HEK293 (cell line): Measurements from ENCODE around the gene ADAM23.

Source experiments
- CTCF ChIA-PET: fragments of 350-600 bp; formaldehyde crosslinking; extraction: SDS; loops from one replicate; lab custom pipeline; 2021; ENCODE audit warnings: antibody characterized with exemption; lab: Yijun Ruan, JAX
- POLR2A ChIA-PET: fragments of 300-600 bp; formaldehyde crosslinking; extraction: SDS; loops from one replicate; lab custom pipeline; 2020; ENCODE audit warnings: antibody characterized with exemption, inconsistent platforms; lab: Yijun Ruan, JAX
- H3K27ac ChIP-seq: fragments of 200-500 bp; sonication (Bioruptor generic); 2 replicates; pipeline ENCODE4 v1.5.1; 2014; ENCODE audit warnings: low read depth, low read length, control low read depth, inconsistent platforms; ENCODE audit errors: extremely low read depth
- H3K36me3 ChIP-seq, 2 experiments: fragments of 200-500 bp in 1 of 2; sonication (Bioruptor generic) in 1 of 2; 1 replicate in 1 of 2; 2 replicates in 1 of 2; pipeline ENCODE4 v1.5.1; 2014 to 2017; ENCODE audit warnings: inconsistent platforms in 2 of 2, low read length in 2 of 2; ENCODE audit not compliant: control insufficient read depth in 2 of 2, insufficient read depth in 1 of 2
- H3K4me1 ChIP-seq: fragments of 200-500 bp; sonication (Bioruptor generic); 2 replicates; pipeline ENCODE4 v1.5.1; 2014; ENCODE audit warnings: mild to moderate bottlenecking, low read length, inconsistent platforms; ENCODE audit not compliant: control insufficient read depth, insufficient read depth
- H3K4me3 ChIP-seq: 2 replicates; pipeline ENCODE4 v1.5.1; 2011; ENCODE audit warnings: low read depth, mild to moderate bottlenecking, control low read depth, low read length, moderate library complexity
- H3K9me3 ChIP-seq: fragments of 200-500 bp; sonication (Bioruptor generic); 2 replicates; pipeline ENCODE4 v1.5.1; 2014; ENCODE audit warnings: low read depth, low read length, inconsistent platforms; ENCODE audit not compliant: control insufficient read depth, insufficient read depth
- GLIS2 ChIP-seq: fragments of 450-650 bp; formaldehyde crosslinking; IDR thresholded peaks from 2 replicates; pipeline ENCODE4 v1.5.1; 2016; ENCODE audit warnings: missing biosample characterization, missing genetic modification characterization
- HIC1 ChIP-seq: fragments of 450-650 bp; formaldehyde crosslinking; IDR thresholded peaks from 2 replicates; pipeline ENCODE4 v1.5.1; 2016; ENCODE audit warnings: missing biosample characterization, missing genetic modification characterization
- KLF1 ChIP-seq: fragments of 450-650 bp; formaldehyde crosslinking; IDR thresholded peaks from 2 replicates; pipeline ENCODE4 v1.5.1; 2016; ENCODE audit warnings: missing biosample characterization, missing genetic modification characterization
- PRDM1 ChIP-seq: fragments of 450-650 bp; formaldehyde crosslinking; IDR thresholded peaks from 2 replicates; pipeline ENCODE4; 2016; ENCODE audit warnings: missing biosample characterization, missing genetic modification characterization
- ZBTB44 ChIP-seq: fragments of 450-650 bp; IDR thresholded peaks from 2 replicates; pipeline ENCODE4 v1.5.1; 2018; ENCODE audit warnings: missing biosample characterization, mild to moderate bottlenecking, missing genetic modification characterization
- ZBTB48 ChIP-seq: fragments of 450-650 bp; formaldehyde crosslinking; IDR thresholded peaks from 2 replicates; pipeline ENCODE4 v1.5.1; 2016; ENCODE audit warnings: missing biosample characterization, missing genetic modification characterization
- ZFP3 ChIP-seq: fragments of 450-650 bp; formaldehyde crosslinking; IDR thresholded peaks from 2 replicates; pipeline ENCODE4 v1.5.1; 2016; ENCODE audit warnings: low read depth, missing biosample characterization, missing genetic modification characterization
- ZNF214 ChIP-seq: fragments of 450-650 bp; formaldehyde crosslinking; IDR thresholded peaks from 2 replicates; pipeline ENCODE4 v1.5.1; 2017; ENCODE audit warnings: missing biosample characterization, mild to moderate bottlenecking, missing genetic modification characterization, borderline replicate concordance
- ZNF23 ChIP-seq: fragments of 450-650 bp; formaldehyde crosslinking; IDR thresholded peaks from 2 replicates; pipeline ENCODE4 v1.5.1; 2016; ENCODE audit warnings: missing biosample characterization, missing genetic modification characterization, borderline replicate concordance
- ZNF26 ChIP-seq: fragments of 450-650 bp; formaldehyde crosslinking; IDR thresholded peaks from 2 replicates; pipeline ENCODE4 v1.5.1; 2016; ENCODE audit warnings: missing biosample characterization, missing genetic modification characterization
- ZNF324 ChIP-seq: fragments of 450-650 bp; formaldehyde crosslinking; IDR thresholded peaks from 2 replicates; pipeline ENCODE4 v1.5.1; 2016; ENCODE audit warnings: missing biosample characterization, missing genetic modification characterization
- ZNF341 ChIP-seq: fragments of 450-650 bp; formaldehyde crosslinking; IDR thresholded peaks from 2 replicates; pipeline ENCODE4; 2016; ENCODE audit warnings: low read depth, missing biosample characterization, missing genetic modification characterization
- ZNF48 ChIP-seq: fragments of 450-650 bp; formaldehyde crosslinking; IDR thresholded peaks from 2 replicates; pipeline ENCODE4 v1.5.1; 2016; ENCODE audit warnings: missing biosample characterization, missing genetic modification characterization
- ZNF521 ChIP-seq: fragments of 450-650 bp; formaldehyde crosslinking; IDR thresholded peaks from 2 replicates; pipeline ENCODE4 v1.5.1; 2017; ENCODE audit warnings: missing biosample characterization, mild to moderate bottlenecking, missing genetic modification characterization
- ZNF529 ChIP-seq: fragments of 450-650 bp; formaldehyde crosslinking; IDR thresholded peaks from 2 replicates; pipeline ENCODE4 v1.5.1; 2017; ENCODE audit warnings: missing genetic modification characterization, missing biosample characterization; ENCODE audit not compliant: insufficient replicate concordance
- ZNF610 ChIP-seq: fragments of 450-650 bp; formaldehyde crosslinking; IDR thresholded peaks from 2 replicates; pipeline ENCODE4 v1.5.1; 2016; ENCODE audit warnings: missing biosample characterization, missing genetic modification characterization, borderline replicate concordance
- ZNF654 ChIP-seq: fragments of 450-650 bp; formaldehyde crosslinking; IDR thresholded peaks from 2 replicates; pipeline ENCODE4 v1.5.1; 2016; ENCODE audit warnings: low read depth, missing biosample characterization, missing genetic modification characterization
- ZNF658 ChIP-seq: fragments of 450-650 bp; formaldehyde crosslinking; IDR thresholded peaks from 2 replicates; pipeline ENCODE4; 2016; ENCODE audit warnings: missing biosample characterization, missing genetic modification characterization
- ZNF677 ChIP-seq: fragments of 450-650 bp; IDR thresholded peaks from 2 replicates; pipeline ENCODE4 v1.5.0; 2018; ENCODE audit warnings: missing biosample characterization, mild to moderate bottlenecking, missing genetic modification characterization, moderate library complexity
- ZNF76 ChIP-seq: fragments of 450-650 bp; formaldehyde crosslinking; IDR thresholded peaks from 2 replicates; pipeline ENCODE4; 2016; ENCODE audit warnings: low read depth, missing biosample characterization, missing genetic modification characterization, borderline replicate concordance
- ZNF768 ChIP-seq: fragments of 450-650 bp; formaldehyde crosslinking; IDR thresholded peaks from 2 replicates; pipeline ENCODE4 v1.5.1; 2018; ENCODE audit warnings: missing biosample characterization, mild to moderate bottlenecking, missing genetic modification characterization
- ZNF830 ChIP-seq: fragments of 450-650 bp; IDR thresholded peaks from 2 replicates; pipeline ENCODE4 v1.5.0; 2018; ENCODE audit warnings: missing biosample characterization, missing genetic modification characterization, low read depth, mild to moderate bottlenecking, moderate library complexity

The ADAM23 gene

GRCh38 chr2:206494061-206494460 is 50.7 kb downstream of the ADAM23 start:
- ChIA-PET POLR2A (no interaction called here), CTCF (interaction anchor here (1.0 kb wide), 1 partner anchor 59 kb away, joined by 3 read pairs; no protein-coding TSS in a partner anchor)
- Histone ChIP-seq H3K4me3 (no peak overlapping the region), H3K27ac (no peak overlapping the region), H3K4me1 (no peaks in the 10 kb centered on the region), H3K36me3 (peaks cover 0 to 3% of the 10 kb centered on the region in 2 experiments; a peak in 1 of 3 replicates), H3K9me3 (no peaks in the 10 kb centered on the region)
- TF ChIP-seq ZNF658 (tag by site-specific recombination) (no peak), ZNF76 (tag by site-specific recombination) (no peak), ZNF830 (tag by site-specific recombination) (no peak), KLF1 (tag by site-specific recombination) (no peak), ZNF324 (tag by site-specific recombination) (no peak), ZNF48 (tag by site-specific recombination) (no peak), PRDM1 (no peak), HIC1 (tag by site-specific recombination) (no peak), ZBTB44 (tag by site-specific recombination) (no peak), ZNF768 (tag by site-specific recombination) (no peak), ZNF521 (tag by site-specific recombination) (no peak), ZNF214 (tag by site-specific recombination) (no peak), ZNF23 (no peak)

GRCh38 chr2:206502729-206503128 is 59.4 kb downstream of the ADAM23 start:
- Histone ChIP-seq H3K4me1 (0 out of 2 replicates have a peak, but pooled peaks cover 5% of the 10 kb centered on the region), H3K36me3 (no peaks in the 10 kb centered on the region), H3K4me3 (no peak overlapping the region), H3K9me3 (no peaks in the 10 kb centered on the region), H3K27ac (no peak overlapping the region)
- ChIA-PET POLR2A (no interaction called here), CTCF (interaction anchor here (0.6 to 1.2 kb wide), 2 partner anchors 39 to 61 kb away, joined by 3 to 4 read pairs; no protein-coding TSS in a partner anchor)
- TF ChIP-seq ZNF610 (no peak), ZNF654 (tag by site-specific recombination) (no peak), GLIS2 (tag by site-specific recombination) (no peak), ZNF341 (tag by site-specific recombination) (no peak), ZNF529 (tag by site-specific recombination) (no peak), ZNF26 (tag by site-specific recombination) (no peak), ZNF677 (tag by site-specific recombination) (no peak), ZBTB48 (tag by site-specific recombination) (no peak), ZFP3 (tag by site-specific recombination) (no peak)
